Activated CD8-positive, alpha-beta T cell treated with anti-CD3 and anti-CD28 coated beads for 36 hours (primary cell): ENCODE measurements around the gene RAB15. TPM values are rescaled to one million over a fixed set of nuclear protein-coding genes. Genes with fewer than 3 reads are reported as not detected.
"Not testable (repeated sequence)": the region's sequence is repeated elsewhere in the genome, so short reads cannot be mapped to it uniquely, and the experiment has no call there.

Experiments used
- ATAC-seq: fragments of 200-7000 bp; cut with Tn5 transposase; one replicate; pipeline ENCODE4 v1.10.0; 2021; ENCODE audit warnings: mild to moderate bottlenecking, moderate library complexity
- CTCF ChIA-PET: fragments of 350-600 bp; sonication (Branson Sonifier 250); formaldehyde crosslinking; loops from one replicate; lab custom pipeline; 2021; ENCODE audit warnings: antibody characterized with exemption; lab: Charles Lee
- POLR2A ChIA-PET: fragments of 350-600 bp; sonication (Branson Sonifier 250); formaldehyde crosslinking; loops from one replicate; lab custom pipeline; 2021; ENCODE audit warnings: antibody characterized with exemption; lab: Charles Lee
- DNase-seq: peaks from one replicate; pipeline ENCODE4 v3.0.0-alpha.2; 2020
- H3K27ac Mint-ChIP-seq: one replicate; pipeline ENCODE4 v1.8.0; 2021; ENCODE audit warnings: mild to moderate bottlenecking, mixed read lengths
- H3K27me3 Mint-ChIP-seq: one replicate; pipeline ENCODE4 v1.8.0; 2021; ENCODE audit warnings: mixed read lengths
- H3K36me3 Mint-ChIP-seq: one replicate; pipeline ENCODE4 v1.8.0; 2021; ENCODE audit warnings: low read depth, mixed read lengths
- H3K4me1 Mint-ChIP-seq: one replicate; pipeline ENCODE4 v1.8.0; 2021; ENCODE audit warnings: low read depth, mixed read lengths
- H3K4me3 Mint-ChIP-seq: one replicate; pipeline ENCODE4 v1.8.0; 2021; ENCODE audit warnings: mild to moderate bottlenecking, moderate library complexity, mixed read lengths
- H3K9me3 Mint-ChIP-seq: one replicate; pipeline ENCODE4 v1.8.0; 2021; ENCODE audit warnings: mixed read lengths
- CTCF ChIP-seq: fragments of 200-600 bp; IDR thresholded peaks from one replicate; pipeline ENCODE4 v1.8.0; 2022; ENCODE audit warnings: antibody characterized with exemption, mild to moderate bottlenecking
- intact Hi-C: fragments of 100-400 bp; cut with micrococcal nuclease; formaldehyde crosslinking; loops from one replicate; pipeline ENCODE4 v1.10.0; 2022
- total RNA-seq, 2 experiments: library from RNA; stranded (reverse); gene quantifications; one replicate each; pipeline ENCODE4 v1.2.3, GENCODE V29; 2021

Gene RAB15
- total RNA-seq, 2 experiments from 2014 or later: 2.1 to 2.3 TPM

DNA sequence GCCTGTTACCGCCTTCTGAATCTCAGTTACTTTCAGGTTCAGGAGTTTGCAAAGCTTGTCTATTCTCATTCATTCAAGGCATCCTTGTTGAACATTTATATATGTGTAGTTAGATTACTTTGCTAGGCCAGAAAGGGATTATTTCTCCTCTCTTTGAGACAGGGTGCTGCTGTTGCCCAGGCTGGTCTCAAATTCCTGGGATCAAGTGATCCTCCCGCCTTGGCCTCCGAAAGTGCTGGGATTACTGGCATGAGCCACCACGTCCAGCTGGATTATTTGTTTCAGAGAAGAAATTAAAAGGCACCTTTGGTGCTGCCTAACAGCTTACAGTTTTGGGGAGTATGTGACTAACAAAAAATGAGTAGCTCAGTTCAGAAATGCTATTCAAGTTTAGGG lies 57.1 kb downstream of the RAB15 start:
- H3K27ac Mint-ChIP-seq: peak overlapping the region; percentile 95
- intact Hi-C loops: no loop called here
- peak overlapping the region; percentile 79 for H3K4me3 Mint-ChIP-seq
- peaks cover 2% of the 10 kb centered on the region for H3K9me3 Mint-ChIP-seq
- CTCF ChIA-PET: interaction anchor here (0.9 to 1.5 kb wide), 7 partner anchors 9 to 72 kb away, joined by 3 to 5 read pairs (median 3); partner anchors contain the start of gene GPX2
- ATAC-seq: no peak
- TF ChIP-seq CTCF: no peak
- POLR2A ChIA-PET: interaction anchor here (0.9 to 2.1 kb wide), 7 partner anchors 10 to 74 kb away, joined by 3 to 11 read pairs (median 6); partner anchors contain the start of gene FNTB
- H3K36me3 Mint-ChIP-seq: peaks cover 39% of the 10 kb centered on the region
- no peaks in the 10 kb centered on the region for H3K27me3 Mint-ChIP-seq
- no peak for DNase-seq
- H3K4me1 Mint-ChIP-seq: peaks cover 55% of the 10 kb centered on the region

GRCh38 chr14:64914237-64915028 lies 57.7 kb downstream of the RAB15 start, which contains the start of gene CHURC1:
CHURC1 (plus strand) TSS chr14:64914455; CDS start chr14:64914496, 41 bp downstream.
- intact Hi-C loops: no loop called here

DNA sequence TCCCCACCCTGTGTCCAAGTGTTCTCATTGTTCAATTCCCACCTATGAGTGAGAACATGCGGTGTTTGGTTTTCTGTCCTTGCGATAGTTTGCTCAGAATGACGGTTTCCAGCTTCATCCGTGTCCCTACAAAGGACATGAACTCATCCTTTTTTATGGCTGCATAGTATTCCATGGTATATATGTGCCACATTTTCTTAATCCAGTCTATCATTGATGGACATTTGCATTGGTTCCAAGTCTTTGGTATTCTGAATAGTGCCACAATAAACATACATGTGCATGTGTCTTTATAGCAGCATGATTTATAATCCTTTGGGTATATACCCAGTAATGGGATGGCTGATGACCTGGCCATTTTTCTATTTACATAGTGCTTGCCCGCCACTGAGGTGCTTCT lies 58.7 kb downstream of the RAB15 start:
- CTCF ChIA-PET, H3K9me3 Mint-ChIP-seq, DNase-seq, intact Hi-C loops, ATAC-seq, H3K27me3 Mint-ChIP-seq: not testable (repeated sequence)
- POLR2A ChIA-PET: interaction anchor here (0.5 to 2.1 kb wide), 3 partner anchors 9 to 13 kb away, joined by 3 to 11 read pairs (median 6); no protein-coding TSS in a partner anchor
- H3K36me3 Mint-ChIP-seq: peaks cover 31% of the 10 kb centered on the region
- H3K4me3 Mint-ChIP-seq: peak overlapping the region; percentile 79
- peaks cover 49% of the 10 kb centered on the region for H3K4me1 Mint-ChIP-seq
- peak overlapping the region; percentile 95 for H3K27ac Mint-ChIP-seq

More at GRCh38 chr14:64914237-64915028, 57.7 kb downstream of the RAB15 start, which contains the start of gene CHURC1:
- no peaks in the 10 kb centered on the region for H3K27me3 Mint-ChIP-seq
- H3K4me1 Mint-ChIP-seq: peaks cover 55% of the 10 kb centered on the region
- CTCF ChIA-PET: interaction anchor here (0.9 to 1.5 kb wide), 7 partner anchors 10 to 73 kb away, joined by 3 to 5 read pairs (median 3); partner anchors contain the start of gene GPX2
- ATAC-seq (peak; percentile 95), DNase-seq (peak; percentile 98)
- H3K4me3 Mint-ChIP-seq: peak within 1 kb of the TSS; percentile 79
- H3K36me3 Mint-ChIP-seq: peaks cover 35% of the 10 kb centered on the region
- TF ChIP-seq CTCF: no peak
- H3K27ac Mint-ChIP-seq: peak within 1 kb of the TSS; percentile 95
- peaks cover 2% of the 10 kb centered on the region for H3K9me3 Mint-ChIP-seq
- POLR2A ChIA-PET: interaction anchor here (0.9 to 2.1 kb wide), 7 partner anchors 10 to 75 kb away, joined by 3 to 11 read pairs (median 6); partner anchors contain the start of gene FNTB

GRCh38 chr14:64912261-64912660 lies 59.9 kb downstream of the RAB15 start:
- Mint-ChIP-seq H3K27ac (no peak overlapping the region), H3K9me3 (no peaks in the 10 kb centered on the region), H3K27me3 (no peaks in the 10 kb centered on the region), H3K4me3 (no peak overlapping the region), H3K4me1 (peaks cover 38% of the 10 kb centered on the region), H3K36me3 (peaks cover 22% of the 10 kb centered on the region)
- ChIA-PET POLR2A (no interaction called here), CTCF (interaction anchor here (2.0 to 3.9 kb wide), 3 partner anchors 20 to 111 kb away, joined by 6 to 33 read pairs (median 7); no protein-coding TSS in a partner anchor)
- intact Hi-C loops: no loop called here
- no peak for DNase-seq
- TF ChIP-seq CTCF: no peak
- no peak for ATAC-seq

DNA sequence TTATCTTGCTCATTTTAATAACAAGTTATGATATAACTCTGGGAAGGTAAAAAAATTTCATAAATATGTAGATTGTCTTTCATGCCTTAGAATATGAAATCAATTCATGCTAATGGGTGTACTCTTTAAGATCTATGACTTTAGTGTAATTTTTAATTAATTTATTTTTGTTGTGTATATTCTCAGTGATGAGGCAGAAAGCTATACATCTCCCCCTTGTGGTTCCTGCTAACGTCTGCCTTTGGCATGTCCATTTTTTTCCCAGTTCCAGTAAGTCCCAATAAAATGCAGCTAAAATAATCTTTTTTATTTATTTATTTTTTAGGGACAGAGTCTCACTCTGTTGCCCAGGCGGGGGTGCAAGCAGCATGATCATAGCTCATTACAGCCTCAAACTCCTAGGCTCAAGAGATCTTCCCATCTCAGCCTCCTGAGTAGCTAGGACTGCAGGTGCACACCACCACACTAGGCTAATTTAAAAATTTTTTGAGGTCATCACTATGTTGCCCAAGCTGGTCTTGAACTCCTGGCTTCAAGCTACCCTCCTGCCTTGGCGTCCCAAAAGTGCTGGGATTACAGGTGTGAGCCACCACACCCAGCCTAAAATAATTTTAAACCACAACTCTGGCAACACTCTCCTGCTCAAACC lies 61.2 kb downstream of the RAB15 start:
- intact Hi-C loops: no loop called here
- POLR2A ChIA-PET: interaction anchor here (0.6 to 0.7 kb wide), 2 partner anchors 14 to 550 kb away, joined by 3 to 4 read pairs; no protein-coding TSS in a partner anchor

More for the DNA sequence above, 61.2 kb downstream of the RAB15 start:
- Mint-ChIP-seq H3K27me3 (peaks cover 2% of the 10 kb centered on the region), H3K27ac (no peak overlapping the region), H3K4me1 (peaks cover 30% of the 10 kb centered on the region), H3K4me3 (no peak overlapping the region), H3K9me3 (no peaks in the 10 kb centered on the region), H3K36me3 (peaks cover 13% of the 10 kb centered on the region)
- TF ChIP-seq CTCF: peak; percentile 42
- ATAC-seq: no peak
- CTCF ChIA-PET: interaction anchor here (0.7 to 3.9 kb wide), 15 partner anchors 11 to 247 kb away, joined by 3 to 33 read pairs (median 3); no protein-coding TSS in a partner anchor
- no peak for DNase-seq
